HL-60 (cell line): ENCODE data around the gene NHERF2.

Experiments used
- CTCF ChIP-seq: IDR thresholded peaks from one replicate; pipeline ENCODE4 v1.5.1; 2011; ENCODE audit warnings: low read length, control low read depth, inconsistent platforms; ENCODE audit not compliant: insufficient read depth
- POLR2AphosphoS5 ChIP-seq: IDR thresholded peaks from 2 replicates; pipeline ENCODE4 v1.6.1; 2012; ENCODE audit warnings: low read depth

DNA sequence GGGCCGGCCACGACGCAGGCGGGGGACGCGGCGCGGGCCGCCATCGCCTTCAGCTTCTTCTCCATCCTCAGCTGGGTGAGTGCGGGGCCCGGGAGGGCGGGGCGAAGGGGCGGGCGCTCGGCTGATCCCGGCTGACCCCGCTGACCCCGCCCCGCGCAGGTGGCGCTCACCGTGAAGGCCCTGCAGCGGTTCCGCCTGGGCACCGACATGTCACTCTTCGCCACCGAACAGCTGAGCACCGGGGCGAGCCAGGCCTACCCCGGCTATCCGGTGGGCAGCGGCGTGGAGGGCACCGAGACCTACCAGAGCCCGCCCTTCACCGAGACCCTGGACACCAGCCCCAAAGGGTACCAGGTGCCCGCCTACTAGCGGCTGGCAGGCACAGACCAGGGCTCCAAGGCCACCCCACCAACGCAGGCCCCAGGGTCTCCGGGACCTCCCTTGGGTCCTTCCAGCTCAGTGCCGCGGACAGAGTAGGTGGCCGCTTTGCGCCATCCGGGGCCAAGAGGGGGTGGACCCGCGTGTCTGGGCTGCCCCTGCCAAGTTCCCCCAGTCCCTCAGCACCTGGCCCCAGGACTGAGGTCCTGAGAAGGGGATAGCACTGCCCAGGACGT, 33.9 kb upstream of the NHERF2 start:
- TF ChIP-seq CTCF: no peak
- no peak for TF ChIP-seq POLR2AphosphoS5
